ENCODE results near the gene PTH1R.

Gene PTH1R

DNA sequence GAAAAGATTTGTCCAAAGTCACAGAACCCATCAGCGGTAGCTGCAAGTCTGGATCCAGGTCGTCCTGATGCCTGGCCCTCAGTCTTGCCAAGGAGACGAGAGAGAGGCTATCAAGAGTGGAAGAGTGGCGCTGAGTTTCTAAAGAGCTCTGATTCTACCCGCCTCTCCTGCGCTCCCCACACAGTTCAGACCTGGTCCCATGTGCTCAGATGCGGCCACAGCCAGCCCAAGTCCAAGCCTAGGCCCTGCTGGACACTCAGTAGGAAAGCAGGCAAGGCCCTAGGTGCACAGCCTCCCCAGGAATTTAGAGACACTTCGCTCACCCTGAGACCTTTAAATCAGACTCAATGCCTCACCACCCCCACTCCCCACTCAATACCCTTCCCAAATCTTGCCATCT is 66.7 kb downstream of the PTH1R start:
- DNase-seq (ENCODE audit: low read depth, low spot score), result no peak

DNA sequence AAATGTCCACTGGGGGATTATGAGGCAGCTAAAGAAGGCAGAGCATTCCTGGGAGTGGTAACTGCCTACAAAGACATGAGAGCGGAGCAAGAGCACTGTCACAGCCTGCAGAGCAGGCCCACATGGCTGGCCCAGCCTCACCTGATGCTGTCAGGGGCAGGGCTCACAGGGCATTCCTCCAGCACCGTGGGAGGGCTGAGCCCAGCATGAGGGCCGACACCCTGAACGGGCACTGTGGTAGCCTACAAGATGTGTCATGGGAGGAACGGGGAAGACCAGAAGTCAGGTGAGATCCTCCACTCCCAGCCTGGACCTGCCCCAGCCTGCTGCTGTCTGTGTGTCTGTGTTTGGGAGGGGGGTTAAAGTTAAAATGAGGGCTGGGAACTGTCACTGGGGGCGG is 68.9 kb downstream of the PTH1R start:
- DNase-seq (ENCODE audit: low read depth, low spot score), result no peak

DNA sequence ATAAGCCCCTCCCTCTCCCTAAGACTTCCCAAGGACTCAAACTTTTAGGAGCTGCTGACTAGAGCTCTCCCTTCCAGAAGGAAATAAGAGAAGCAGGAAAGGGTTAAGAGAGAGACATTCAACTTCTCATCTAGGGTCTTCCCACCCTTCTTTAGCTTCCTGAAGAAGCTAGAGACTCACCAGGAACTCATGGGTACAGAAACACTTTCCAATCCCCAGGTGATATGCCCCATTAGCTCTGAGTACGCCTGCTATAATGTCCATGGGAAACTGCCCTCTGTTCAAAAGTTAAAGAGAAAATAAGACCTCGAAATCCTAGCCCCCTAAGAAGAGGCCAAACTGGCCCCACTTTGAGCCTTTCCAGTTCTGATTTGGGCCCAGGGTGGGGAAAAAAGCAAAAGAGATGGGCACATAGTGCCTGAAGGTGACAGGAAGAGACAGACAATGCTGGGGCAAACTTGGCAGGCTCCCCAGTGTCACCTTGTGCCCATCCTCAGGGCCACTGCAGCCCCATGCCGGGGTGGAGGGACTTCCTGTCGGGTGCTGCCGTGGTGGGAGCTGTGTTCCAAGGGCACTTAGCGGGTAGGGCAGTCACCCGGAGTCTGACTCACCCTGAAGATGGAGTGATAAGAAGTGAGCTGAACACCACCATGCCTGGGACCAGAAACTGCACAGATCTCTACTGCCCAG is 69.5 kb downstream of the PTH1R start:
- DNase-seq (ENCODE audit: low read depth, low spot score), result no peak

DNA sequence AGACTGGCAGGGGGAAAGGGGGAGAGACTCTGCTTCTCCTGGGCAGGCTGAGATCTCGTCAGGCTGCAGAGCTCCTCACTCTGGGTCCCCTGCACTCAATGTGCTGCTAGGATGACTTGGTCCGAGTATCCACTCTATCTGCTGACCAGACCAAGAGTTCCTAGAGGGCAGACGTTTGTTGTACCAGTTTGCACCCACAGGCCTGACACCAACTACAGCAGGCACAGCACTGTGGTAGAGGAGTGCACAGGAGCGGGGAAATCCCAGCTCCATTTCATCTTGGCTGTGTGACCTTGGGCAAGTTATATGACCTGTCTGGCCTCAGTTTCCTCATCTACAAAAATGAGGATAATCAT is 70.0 kb downstream of the PTH1R start:
- no peak for DNase-seq (ENCODE audit: low read depth, low spot score)

DNA sequence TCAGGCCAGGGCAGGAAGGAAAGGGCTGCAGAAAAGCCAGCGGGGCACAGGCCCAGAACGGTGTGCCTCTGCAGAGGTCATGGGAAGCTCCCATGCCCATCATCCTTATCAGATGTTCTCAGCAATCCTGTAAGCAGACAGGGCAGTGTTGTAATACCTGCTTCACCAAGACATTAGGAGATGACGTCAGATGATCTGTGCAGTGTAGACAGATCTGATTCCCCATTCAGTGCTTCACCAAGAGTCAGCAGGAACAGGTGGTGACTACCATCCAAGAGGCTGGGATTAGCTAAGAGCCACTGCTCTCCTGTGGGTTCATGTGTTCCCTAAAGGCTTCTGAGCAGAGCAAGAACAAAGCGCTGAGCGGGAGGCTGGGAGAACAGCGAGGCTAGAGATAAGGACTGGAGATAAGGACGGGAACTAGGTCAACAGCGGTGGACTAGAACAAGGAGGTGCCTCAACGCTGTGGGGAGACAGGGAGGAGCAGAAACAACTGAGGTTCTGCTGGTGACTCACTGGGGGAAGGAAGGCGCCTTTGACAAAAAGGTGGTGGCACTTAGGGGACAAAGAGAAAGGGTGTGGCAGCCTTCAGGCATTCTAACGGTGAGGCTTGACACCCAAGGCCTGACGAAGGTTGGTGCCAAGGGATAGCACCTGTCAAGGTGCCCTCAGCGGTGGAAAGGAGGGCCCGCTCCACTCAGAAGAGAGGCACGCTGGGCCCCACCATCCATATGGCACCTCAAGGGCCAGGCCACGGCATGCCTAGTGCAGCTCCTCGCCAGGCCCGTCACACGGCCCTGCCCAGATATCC is 70.7 kb downstream of the PTH1R start:
- DNase-seq (ENCODE audit: low read depth, low spot score), result no peak

DNA sequence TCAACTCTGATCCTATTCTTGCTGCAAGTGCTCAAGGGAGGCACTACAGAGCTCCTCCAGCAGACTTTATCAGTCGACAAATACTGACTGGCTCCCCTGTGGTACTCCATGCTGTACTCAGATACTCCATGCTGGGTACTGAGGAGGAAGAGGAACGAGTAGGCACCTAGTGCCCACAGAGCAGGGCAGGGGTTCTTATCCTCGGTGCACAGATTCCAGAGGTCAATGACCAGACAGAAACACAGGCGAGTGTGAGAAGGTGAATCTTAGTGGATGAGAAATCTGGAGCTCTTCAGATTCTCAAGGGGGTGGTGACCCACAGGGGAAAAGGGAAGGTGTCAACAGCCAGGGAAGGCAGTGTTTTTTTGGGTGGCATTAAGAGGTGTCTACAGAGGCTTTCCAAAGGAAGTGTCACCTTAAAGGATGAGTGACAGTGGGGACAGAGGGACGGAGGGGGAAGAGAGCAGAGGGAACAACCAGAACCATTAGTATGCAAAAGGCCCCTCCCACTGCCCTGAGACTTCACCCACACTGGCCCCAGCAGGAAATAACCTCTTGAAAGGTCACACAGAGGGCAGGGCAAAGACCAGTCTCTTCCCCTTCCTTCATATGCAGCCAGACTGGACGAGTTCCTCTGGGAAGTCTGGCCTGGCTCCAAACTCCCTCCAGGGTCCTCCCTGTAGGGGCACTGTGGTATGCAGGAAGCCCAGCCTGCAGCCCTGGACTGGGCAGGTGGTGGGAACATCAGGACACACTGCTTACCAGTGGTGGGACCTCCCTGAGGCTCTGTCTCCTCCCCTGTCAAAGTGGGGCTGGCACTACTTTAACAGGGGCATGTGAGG is 71.5 kb downstream of the PTH1R start:
- DNase-seq (ENCODE audit: low read depth, low spot score), result no peak

DNA sequence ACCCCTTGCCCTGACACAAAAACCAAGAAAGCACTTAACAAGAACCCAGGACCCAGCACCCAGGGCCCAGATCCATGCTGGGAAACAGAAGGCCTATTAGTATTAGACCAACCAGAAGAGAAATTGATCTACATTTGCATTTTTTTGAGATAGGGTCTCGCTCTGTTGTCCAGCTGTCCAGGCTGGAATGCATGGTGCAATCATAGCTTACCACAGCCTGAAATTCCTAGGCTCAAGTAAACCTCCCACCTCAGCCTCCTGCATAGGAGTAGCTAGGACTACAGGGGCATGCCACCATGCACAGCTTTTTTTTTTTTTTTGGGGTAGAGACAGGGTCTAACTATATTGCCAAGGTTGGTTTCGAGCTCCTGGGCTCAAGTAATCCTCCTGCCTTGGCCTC is 72.7 kb downstream of the PTH1R start:
- DNase-seq (ENCODE audit: low read depth, low spot score), result no peak

DNA sequence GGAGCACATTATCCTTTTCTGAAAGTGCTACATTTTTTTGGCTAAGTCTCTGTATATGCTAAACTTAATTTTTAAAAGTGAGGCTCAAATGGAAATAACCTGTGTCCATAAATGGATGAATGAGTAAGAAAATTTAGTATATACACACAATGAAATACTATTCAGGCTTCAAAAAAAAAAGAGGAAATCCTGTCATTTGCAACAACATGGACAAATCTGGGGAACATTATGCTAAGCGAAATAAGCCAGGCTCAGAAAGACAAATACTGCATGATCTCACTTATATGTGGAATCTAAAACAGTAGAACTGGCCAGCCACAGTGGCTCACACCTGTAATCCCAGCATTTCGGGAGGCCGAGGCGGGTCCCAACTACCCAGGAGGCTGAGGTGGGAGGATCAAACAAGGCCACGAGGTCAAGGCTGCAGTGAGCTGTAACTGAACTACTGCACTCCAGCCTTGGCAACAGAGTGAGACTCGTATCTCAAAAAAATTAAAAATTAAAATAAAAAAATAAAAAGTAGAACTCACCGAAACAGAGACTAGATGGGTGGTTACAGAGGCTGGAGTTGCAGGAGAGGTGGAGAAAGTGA is 73.2 kb downstream of the PTH1R start:
- DNase-seq (ENCODE audit: low read depth, low spot score), result no peak

DNA sequence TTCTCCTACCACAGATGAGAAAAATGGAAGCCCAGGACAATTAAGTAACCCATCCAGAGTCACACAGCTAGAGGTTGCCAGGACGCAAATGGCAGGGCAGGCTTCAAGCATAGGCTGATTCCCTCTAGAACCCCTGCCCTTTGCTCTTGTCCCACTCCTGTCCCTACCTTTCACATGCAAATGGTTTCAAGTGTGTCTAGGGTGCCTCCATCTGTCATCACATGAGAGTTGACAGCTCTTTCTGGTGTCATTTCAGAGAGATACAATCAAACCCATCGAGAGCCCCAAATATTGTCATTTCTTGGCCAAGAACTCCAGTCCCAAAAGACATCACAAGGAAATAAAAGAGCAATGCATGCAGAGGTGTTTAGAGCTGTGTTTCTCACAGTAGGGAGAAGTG is 75.3 kb downstream of the PTH1R start:
- no peak for DNase-seq (ENCODE audit: low read depth, low spot score)
